HEK293 (cell line): ENCODE measurements around the gene NANS.

ENCODE experiments used
- GLIS2 ChIP-seq: fragments of 450-650 bp; formaldehyde crosslinking; IDR thresholded peaks from 2 replicates; pipeline ENCODE4 v1.5.1; 2016; ENCODE audit warnings: missing biosample characterization, missing genetic modification characterization
- KLF1 ChIP-seq: fragments of 450-650 bp; formaldehyde crosslinking; IDR thresholded peaks from 2 replicates; pipeline ENCODE4 v1.5.1; 2016; ENCODE audit warnings: missing biosample characterization, missing genetic modification characterization
- KLF10 ChIP-seq: fragments of 450-650 bp; IDR thresholded peaks from 2 replicates; pipeline ENCODE4 v1.5.1; 2018; ENCODE audit warnings: missing biosample characterization, mild to moderate bottlenecking, missing genetic modification characterization
- KLF8 ChIP-seq: fragments of 450-650 bp; formaldehyde crosslinking; IDR thresholded peaks from 2 replicates; pipeline ENCODE4 v1.5.1; 2016; ENCODE audit warnings: missing biosample characterization, missing genetic modification characterization
- KLF9 ChIP-seq: fragments of 450-650 bp; formaldehyde crosslinking; IDR thresholded peaks from 2 replicates; pipeline ENCODE4 v1.5.1; 2016; ENCODE audit warnings: missing biosample characterization, missing genetic modification characterization, low read depth
- SALL2 ChIP-seq: fragments of 450-650 bp; formaldehyde crosslinking; IDR thresholded peaks from 2 replicates; pipeline ENCODE4 v1.5.0; 2017; ENCODE audit warnings: missing biosample characterization, mild to moderate bottlenecking, missing genetic modification characterization, borderline replicate concordance
- SP7 ChIP-seq: fragments of 450-650 bp; formaldehyde crosslinking; IDR thresholded peaks from 2 replicates; pipeline ENCODE4 v1.5.1; 2016; ENCODE audit warnings: missing biosample characterization, missing genetic modification characterization
- ZBTB20 ChIP-seq: fragments of 450-650 bp; formaldehyde crosslinking; IDR thresholded peaks from 2 replicates; pipeline ENCODE4 v1.5.1; 2016; ENCODE audit warnings: missing biosample characterization, missing genetic modification characterization
- ZNF140 ChIP-seq: fragments of 450-650 bp; formaldehyde crosslinking; IDR thresholded peaks from 2 replicates; pipeline ENCODE4 v1.5.1; 2016; ENCODE audit warnings: missing biosample characterization, missing genetic modification characterization
- ZNF221 ChIP-seq: fragments of 450-650 bp; formaldehyde crosslinking; IDR thresholded peaks from 2 replicates; pipeline ENCODE4 v1.5.1; 2017; ENCODE audit warnings: missing biosample characterization, missing genetic modification characterization, borderline replicate concordance
- ZNF324 ChIP-seq: fragments of 450-650 bp; formaldehyde crosslinking; IDR thresholded peaks from 2 replicates; pipeline ENCODE4 v1.5.1; 2016; ENCODE audit warnings: missing biosample characterization, missing genetic modification characterization
- ZNF341 ChIP-seq: fragments of 450-650 bp; formaldehyde crosslinking; IDR thresholded peaks from 2 replicates; pipeline ENCODE4; 2016; ENCODE audit warnings: low read depth, missing biosample characterization, missing genetic modification characterization
- ZNF394 ChIP-seq: fragments of 450-650 bp; formaldehyde crosslinking; IDR thresholded peaks from 2 replicates; pipeline ENCODE4 v1.5.1; 2016; ENCODE audit warnings: missing biosample characterization, missing genetic modification characterization, mild to moderate bottlenecking, moderate library complexity, borderline replicate concordance
- ZNF423 ChIP-seq: fragments of 450-650 bp; formaldehyde crosslinking; IDR thresholded peaks from 2 replicates; pipeline ENCODE4 v1.5.1; 2016; ENCODE audit warnings: missing biosample characterization, missing genetic modification characterization
- ZNF548 ChIP-seq: fragments of 450-650 bp; formaldehyde crosslinking; IDR thresholded peaks from 2 replicates; pipeline ENCODE4 v1.5.1; 2016; ENCODE audit warnings: missing biosample characterization, missing genetic modification characterization
- ZNF555 ChIP-seq: fragments of 450-650 bp; formaldehyde crosslinking; conservative IDR thresholded peaks from 2 replicates; pipeline ENCODE4 v1.5.1; 2017; ENCODE audit warnings: missing biosample characterization, mild to moderate bottlenecking, missing genetic modification characterization, inconsistent platforms
- ZNF600 ChIP-seq: fragments of 450-650 bp; formaldehyde crosslinking; IDR thresholded peaks from 2 replicates; pipeline ENCODE4 v1.5.1; 2016; ENCODE audit warnings: missing biosample characterization, missing genetic modification characterization
- ZNF76 ChIP-seq: fragments of 450-650 bp; formaldehyde crosslinking; IDR thresholded peaks from 2 replicates; pipeline ENCODE4; 2016; ENCODE audit warnings: low read depth, missing biosample characterization, missing genetic modification characterization, borderline replicate concordance
- ZNF792 ChIP-seq: fragments of 450-650 bp; formaldehyde crosslinking; IDR thresholded peaks from 2 replicates; pipeline ENCODE4 v1.5.1; 2016; ENCODE audit warnings: missing biosample characterization, missing genetic modification characterization
- ZXDB ChIP-seq: fragments of 450-650 bp; formaldehyde crosslinking; IDR thresholded peaks from 2 replicates; pipeline ENCODE4 v1.5.1; 2016; ENCODE audit warnings: missing biosample characterization, missing genetic modification characterization
- TF ChIP-seq, protein P1 (sequence below): fragments of 450-650 bp; formaldehyde crosslinking; IDR thresholded peaks from 2 replicates; pipeline ENCODE4 v1.5.1; 2017; ENCODE audit warnings: missing biosample characterization, missing genetic modification characterization
- TF ChIP-seq, protein P2 (sequence below): fragments of 450-650 bp; formaldehyde crosslinking; IDR thresholded peaks from 2 replicates; pipeline ENCODE4 v1.5.1; 2017; ENCODE audit warnings: missing biosample characterization, missing genetic modification characterization
- TF ChIP-seq, protein P3 (sequence below): fragments of 450-650 bp; formaldehyde crosslinking; IDR thresholded peaks from 2 replicates; pipeline ENCODE4 v1.5.1; 2016; ENCODE audit warnings: missing biosample characterization, missing genetic modification characterization, low read depth
- TF ChIP-seq, protein P4 (sequence below): fragments of 450-650 bp; formaldehyde crosslinking; IDR thresholded peaks from 2 replicates; pipeline ENCODE4 v1.5.1; 2016; ENCODE audit warnings: missing biosample characterization, missing genetic modification characterization
- TF ChIP-seq, protein P5 (sequence below): fragments of 450-650 bp; formaldehyde crosslinking; optimal IDR thresholded peaks from 2 replicates; pipeline ENCODE3; 2016; ENCODE audit warnings: missing biosample characterization, mild to moderate bottlenecking, missing genetic modification characterization
- TF ChIP-seq, protein P6 (sequence below): fragments of 450-650 bp; formaldehyde crosslinking; IDR thresholded peaks from 2 replicates; pipeline ENCODE4 v1.5.1; 2016; ENCODE audit warnings: missing biosample characterization, missing genetic modification characterization
- TF ChIP-seq, protein P7 (sequence below): fragments of 450-650 bp; formaldehyde crosslinking; IDR thresholded peaks from 2 replicates; pipeline ENCODE4 v1.5.1; 2016; ENCODE audit warnings: missing biosample characterization, missing genetic modification characterization

The NANS gene

DNA sequence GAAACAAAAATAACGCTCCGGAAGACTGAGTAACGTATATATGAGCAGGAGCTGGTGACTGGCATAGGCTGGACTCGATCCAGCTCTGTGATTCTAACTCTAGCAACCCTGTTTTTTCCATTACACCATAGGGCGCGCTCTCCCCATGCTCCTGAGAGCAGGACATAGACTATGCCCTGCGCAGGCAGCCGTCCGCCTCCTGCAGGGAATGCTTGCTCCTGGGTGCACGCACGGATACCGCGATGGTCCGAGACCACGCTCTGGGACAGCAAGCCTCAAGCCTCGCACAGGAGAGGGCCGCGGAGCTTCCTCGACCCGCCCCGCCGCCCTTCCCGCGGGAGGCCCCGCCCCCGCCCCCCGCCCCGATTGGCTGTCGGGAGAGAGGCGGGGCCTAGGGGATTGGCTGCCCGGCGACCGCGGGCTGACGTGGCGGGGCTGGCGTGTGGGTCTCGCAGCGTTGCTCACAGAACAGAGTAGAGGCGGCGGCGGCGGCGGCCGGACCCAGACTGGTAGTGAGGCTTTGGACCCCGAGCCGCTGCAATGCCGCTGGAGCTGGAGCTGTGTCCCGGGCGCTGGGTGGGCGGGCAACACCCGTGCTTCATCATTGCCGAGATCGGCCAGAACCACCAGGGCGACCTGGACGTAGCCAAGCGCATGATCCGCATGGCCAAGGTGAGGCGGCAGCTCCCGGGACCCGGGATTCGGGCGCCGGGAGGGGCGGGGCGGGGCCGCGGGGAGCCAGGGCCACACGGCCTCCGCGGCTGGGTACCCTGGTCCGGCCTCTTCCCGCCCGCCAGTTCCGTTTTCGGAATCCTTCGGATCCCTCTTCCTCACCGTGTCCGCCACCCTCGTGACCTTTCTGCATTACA, at the start of gene NANS (continued):
- TF ChIP-seq GLIS2 (tag by site-specific recombination) (peak; percentile 54), ZNF792 (tag by site-specific recombination) (no peak), SP7 (tag by site-specific recombination) (peak; percentile 68; the same call in 1 of the 2 replicates), SALL2 (tag by site-specific recombination) (no peak), ZNF394 (tag by site-specific recombination) (0 out of 2 replicates have a peak, but pooled peaks have one; percentile 13), ZNF548 (tag by site-specific recombination) (no peak), ZNF140 (tag by site-specific recombination) (no peak), ZNF221 (tag by site-specific recombination) (no peak), ZNF423 (tag by site-specific recombination) (no peak), ZNF600 (peak; percentile 53; the same call in 1 of the 2 replicates), ZNF76 (tag by site-specific recombination) (0 out of 2 replicates have a peak, but pooled peaks have one; percentile 43), ZNF341 (peak; percentile 56), KLF10 (tag by site-specific recombination) (peak; percentile 50; the same call in 1 of the 2 replicates), ZBTB20 (tag by site-specific recombination) (peak; percentile 96), ZXDB (tag by site-specific recombination) (peak; percentile 20; the same call in 1 of the 2 replicates), KLF9 (tag by site-specific recombination) (peak; percentile 81), ZNF555 (tag by site-specific recombination) (no peak), ZNF324 (tag by site-specific recombination) (peak; percentile 18; the same call in 1 of the 2 replicates), KLF8 (tag by site-specific recombination) (peak; percentile 25; the same call in 1 of the 2 replicates), KLF1 (tag by site-specific recombination) (peak; percentile 45; the same call in 1 of the 2 replicates)
- TF ChIP-seq, protein P1, sequence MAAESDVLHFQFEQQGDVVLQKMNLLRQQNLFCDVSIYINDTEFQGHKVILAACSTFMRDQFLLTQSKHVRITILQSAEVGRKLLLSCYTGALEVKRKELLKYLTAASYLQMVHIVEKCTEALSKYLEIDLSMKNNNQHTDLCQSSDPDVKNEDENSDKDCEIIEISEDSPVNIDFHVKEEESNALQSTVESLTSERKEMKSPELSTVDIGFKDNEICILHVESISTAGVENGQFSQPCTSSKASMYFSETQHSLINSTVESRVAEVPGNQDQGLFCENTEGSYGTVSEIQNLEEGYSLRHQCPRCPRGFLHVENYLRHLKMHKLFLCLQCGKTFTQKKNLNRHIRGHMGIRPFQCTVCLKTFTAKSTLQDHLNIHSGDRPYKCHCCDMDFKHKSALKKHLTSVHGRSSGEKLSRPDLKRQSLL, result 0 out of 2 replicates have a peak, but pooled peaks have one; percentile 3
- TF ChIP-seq, protein P2, sequence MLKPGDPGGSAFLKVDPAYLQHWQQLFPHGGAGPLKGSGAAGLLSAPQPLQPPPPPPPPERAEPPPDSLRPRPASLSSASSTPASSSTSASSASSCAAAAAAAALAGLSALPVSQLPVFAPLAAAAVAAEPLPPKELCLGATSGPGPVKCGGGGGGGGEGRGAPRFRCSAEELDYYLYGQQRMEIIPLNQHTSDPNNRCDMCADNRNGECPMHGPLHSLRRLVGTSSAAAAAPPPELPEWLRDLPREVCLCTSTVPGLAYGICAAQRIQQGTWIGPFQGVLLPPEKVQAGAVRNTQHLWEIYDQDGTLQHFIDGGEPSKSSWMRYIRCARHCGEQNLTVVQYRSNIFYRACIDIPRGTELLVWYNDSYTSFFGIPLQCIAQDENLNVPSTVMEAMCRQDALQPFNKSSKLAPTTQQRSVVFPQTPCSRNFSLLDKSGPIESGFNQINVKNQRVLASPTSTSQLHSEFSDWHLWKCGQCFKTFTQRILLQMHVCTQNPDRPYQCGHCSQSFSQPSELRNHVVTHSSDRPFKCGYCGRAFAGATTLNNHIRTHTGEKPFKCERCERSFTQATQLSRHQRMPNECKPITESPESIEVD (tag by site-specific recombination), result no peak
- TF ChIP-seq, protein P3, sequence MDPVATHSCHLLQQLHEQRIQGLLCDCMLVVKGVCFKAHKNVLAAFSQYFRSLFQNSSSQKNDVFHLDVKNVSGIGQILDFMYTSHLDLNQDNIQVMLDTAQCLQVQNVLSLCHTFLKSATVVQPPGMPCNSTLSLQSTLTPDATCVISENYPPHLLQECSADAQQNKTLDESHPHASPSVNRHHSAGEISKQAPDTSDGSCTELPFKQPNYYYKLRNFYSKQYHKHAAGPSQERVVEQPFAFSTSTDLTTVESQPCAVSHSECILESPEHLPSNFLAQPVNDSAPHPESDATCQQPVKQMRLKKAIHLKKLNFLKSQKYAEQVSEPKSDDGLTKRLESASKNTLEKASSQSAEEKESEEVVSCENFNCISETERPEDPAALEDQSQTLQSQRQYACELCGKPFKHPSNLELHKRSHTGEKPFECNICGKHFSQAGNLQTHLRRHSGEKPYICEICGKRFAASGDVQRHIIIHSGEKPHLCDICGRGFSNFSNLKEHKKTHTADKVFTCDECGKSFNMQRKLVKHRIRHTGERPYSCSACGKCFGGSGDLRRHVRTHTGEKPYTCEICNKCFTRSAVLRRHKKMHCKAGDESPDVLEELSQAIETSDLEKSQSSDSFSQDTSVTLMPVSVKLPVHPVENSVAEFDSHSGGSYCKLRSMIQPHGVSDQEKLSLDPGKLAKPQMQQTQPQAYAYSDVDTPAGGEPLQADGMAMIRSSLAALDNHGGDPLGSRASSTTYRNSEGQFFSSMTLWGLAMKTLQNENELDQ, result no peak
- TF ChIP-seq, protein P4, sequence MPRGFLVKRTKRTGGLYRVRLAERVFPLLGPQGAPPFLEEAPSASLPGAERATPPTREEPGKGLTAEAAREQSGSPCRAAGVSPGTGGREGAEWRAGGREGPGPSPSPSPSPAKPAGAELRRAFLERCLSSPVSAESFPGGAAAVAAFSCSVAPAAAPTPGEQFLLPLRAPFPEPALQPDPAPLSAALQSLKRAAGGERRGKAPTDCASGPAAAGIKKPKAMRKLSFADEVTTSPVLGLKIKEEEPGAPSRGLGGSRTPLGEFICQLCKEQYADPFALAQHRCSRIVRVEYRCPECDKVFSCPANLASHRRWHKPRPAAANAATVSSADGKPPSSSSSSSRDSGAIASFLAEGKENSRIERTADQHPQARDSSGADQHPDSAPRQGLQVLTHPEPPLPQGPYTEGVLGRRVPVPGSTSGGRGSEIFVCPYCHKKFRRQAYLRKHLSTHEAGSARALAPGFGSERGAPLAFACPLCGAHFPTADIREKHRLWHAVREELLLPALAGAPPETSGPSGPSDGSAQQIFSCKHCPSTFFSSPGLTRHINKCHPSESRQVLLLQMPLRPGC (tag by site-specific recombination), result 0 out of 2 replicates have a peak, but pooled peaks have one; percentile 16
- TF ChIP-seq, protein P5, sequence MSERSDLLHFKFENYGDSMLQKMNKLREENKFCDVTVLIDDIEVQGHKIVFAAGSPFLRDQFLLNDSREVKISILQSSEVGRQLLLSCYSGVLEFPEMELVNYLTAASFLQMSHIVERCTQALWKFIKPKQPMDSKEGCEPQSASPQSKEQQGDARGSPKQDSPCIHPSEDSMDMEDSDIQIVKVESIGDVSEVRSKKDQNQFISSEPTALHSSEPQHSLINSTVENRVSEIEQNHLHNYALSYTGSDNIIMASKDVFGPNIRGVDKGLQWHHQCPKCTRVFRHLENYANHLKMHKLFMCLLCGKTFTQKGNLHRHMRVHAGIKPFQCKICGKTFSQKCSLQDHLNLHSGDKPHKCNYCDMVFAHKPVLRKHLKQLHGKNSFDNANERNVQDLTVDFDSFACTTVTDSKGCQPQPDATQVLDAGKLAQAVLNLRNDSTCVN (tag by site-specific recombination), result peak; percentile 52
- TF ChIP-seq, protein P6, sequence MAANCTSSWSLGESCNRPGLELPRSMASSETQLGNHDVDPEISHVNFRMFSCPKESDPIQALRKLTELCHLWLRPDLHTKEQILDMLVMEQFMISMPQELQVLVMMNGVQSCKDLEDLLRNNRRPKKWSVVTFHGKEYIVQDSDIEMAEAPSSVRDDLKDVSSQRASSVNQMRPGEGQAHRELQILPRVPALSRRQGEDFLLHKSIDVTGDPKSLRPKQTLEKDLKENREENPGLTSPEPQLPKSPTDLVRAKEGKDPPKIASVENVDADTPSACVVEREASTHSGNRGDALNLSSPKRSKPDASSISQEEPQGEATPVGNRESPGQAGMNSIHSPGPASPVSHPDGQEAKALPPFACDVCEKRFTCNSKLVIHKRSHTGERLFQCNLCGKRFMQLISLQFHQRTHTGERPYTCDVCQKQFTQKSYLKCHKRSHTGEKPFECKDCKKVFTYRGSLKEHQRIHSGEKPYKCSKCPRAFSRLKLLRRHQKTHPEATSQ (tag by site-specific recombination), result no peak
- TF ChIP-seq, protein P7, sequence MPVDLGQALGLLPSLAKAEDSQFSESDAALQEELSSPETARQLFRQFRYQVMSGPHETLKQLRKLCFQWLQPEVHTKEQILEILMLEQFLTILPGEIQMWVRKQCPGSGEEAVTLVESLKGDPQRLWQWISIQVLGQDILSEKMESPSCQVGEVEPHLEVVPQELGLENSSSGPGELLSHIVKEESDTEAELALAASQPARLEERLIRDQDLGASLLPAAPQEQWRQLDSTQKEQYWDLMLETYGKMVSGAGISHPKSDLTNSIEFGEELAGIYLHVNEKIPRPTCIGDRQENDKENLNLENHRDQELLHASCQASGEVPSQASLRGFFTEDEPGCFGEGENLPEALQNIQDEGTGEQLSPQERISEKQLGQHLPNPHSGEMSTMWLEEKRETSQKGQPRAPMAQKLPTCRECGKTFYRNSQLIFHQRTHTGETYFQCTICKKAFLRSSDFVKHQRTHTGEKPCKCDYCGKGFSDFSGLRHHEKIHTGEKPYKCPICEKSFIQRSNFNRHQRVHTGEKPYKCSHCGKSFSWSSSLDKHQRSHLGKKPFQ (tag by site-specific recombination), result no peak
